ENCODE data around the gene TMEM259. TPM values are rescaled to one million over a fixed set of nuclear protein-coding genes. Genes with fewer than 3 reads are reported as not detected.
A peak's percentile ranks its signal among the peaks of the same experiment; 100 is the strongest.

Gene TMEM259
- total and polyA plus RNA-seq, 2 of the 13 experiments (the other 11 are each of a cell fraction or from before 2014, with no cell fraction given) = 64.7 to 164 TPM

DNA sequence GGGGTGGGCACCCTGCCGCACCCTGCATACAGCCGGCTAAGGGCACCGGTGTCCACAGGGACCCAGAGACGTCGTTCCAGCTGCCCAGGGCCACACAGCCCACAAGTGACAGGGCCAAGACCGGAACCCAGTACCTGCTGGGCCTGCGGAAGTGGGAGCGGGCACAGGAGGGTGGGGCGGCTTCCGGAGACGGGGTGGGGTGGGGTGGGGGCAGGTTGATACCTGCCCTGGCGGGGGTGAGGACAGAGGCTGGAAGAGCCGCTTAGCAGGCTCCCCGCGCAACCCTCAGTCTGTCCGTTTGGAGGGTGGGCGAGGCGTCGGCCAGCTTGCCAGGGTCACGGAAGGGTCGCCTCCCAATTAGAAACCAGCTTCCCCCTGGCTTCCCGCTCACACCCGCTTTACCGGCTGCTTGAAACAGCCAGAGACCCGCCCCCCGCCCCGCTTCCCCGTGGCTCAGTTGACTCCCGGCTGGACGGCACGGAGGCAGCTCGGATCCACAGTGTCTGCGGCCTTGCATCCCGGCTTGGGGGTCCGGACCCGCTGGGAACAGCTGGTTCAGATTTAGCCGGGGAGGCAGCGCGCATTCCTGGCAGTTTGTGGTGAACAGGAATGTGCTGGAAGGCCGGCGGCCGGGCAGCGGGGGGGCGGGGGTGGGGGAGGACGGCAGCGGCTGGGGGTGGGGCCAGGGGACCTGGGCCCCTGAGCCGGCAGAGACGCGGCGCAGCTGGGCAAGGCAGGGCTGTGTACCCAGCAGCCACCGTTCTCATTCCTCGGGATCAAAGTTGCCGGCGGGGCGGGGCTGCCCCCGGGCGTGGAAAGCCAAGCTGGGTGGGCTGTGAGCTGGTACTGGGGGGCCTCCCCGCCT lies 7.4 kb upstream of the TMEM259 start (continued):
- TF ChIP-seq, protein P1, sequence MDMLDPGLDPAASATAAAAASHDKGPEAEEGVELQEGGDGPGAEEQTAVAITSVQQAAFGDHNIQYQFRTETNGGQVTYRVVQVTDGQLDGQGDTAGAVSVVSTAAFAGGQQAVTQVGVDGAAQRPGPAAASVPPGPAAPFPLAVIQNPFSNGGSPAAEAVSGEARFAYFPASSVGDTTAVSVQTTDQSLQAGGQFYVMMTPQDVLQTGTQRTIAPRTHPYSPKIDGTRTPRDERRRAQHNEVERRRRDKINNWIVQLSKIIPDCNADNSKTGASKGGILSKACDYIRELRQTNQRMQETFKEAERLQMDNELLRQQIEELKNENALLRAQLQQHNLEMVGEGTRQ (IDR thresholded peaks at IDR 0.05; ENCODE audit: low read depth, low read length) = no peak
- TF ChIP-seq, protein P1 (CRISPR knock-in tag; IDR thresholded peaks at IDR 0.05; ENCODE audit: borderline replicate concordance) = no peak
- TF ChIP-seq ZNF777 (CRISPR knock-in tag; IDR thresholded peaks at IDR 0.05) = peak; percentile 78
- TF ChIP-seq, protein P2, sequence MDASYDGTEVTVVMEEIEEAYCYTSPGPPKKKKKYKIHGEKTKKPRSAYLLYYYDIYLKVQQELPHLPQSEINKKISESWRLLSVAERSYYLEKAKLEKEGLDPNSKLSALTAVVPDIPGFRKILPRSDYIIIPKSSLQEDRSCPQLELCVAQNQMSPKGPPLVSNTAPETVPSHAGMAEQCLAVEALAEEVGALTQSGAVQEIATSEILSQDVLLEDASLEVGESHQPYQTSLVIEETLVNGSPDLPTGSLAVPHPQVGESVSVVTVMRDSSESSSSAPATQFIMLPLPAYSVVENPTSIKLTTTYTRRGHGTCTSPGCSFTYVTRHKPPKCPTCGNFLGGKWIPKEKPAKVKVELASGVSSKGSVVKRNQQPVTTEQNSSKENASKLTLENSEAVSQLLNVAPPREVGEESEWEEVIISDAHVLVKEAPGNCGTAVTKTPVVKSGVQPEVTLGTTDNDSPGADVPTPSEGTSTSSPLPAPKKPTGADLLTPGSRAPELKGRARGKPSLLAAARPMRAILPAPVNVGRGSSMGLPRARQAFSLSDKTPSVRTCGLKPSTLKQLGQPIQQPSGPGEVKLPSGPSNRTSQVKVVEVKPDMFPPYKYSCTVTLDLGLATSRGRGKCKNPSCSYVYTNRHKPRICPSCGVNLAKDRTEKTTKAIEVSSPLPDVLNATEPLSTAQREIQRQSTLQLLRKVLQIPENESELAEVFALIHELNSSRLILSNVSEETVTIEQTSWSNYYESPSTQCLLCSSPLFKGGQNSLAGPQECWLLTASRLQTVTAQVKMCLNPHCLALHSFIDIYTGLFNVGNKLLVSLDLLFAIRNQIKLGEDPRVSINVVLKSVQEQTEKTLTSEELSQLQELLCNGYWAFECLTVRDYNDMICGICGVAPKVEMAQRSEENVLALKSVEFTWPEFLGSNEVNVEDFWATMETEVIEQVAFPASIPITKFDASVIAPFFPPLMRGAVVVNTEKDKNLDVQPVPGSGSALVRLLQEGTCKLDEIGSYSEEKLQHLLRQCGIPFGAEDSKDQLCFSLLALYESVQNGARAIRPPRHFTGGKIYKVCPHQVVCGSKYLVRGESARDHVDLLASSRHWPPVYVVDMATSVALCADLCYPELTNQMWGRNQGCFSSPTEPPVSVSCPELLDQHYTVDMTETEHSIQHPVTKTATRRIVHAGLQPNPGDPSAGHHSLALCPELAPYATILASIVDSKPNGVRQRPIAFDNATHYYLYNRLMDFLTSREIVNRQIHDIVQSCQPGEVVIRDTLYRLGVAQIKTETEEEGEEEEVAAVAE (CRISPR knock-in tag; IDR thresholded peaks at IDR 0.05; ENCODE audit: borderline replicate concordance) = no peak
- no peak for TF ChIP-seq ZNF720 (CRISPR knock-in tag; IDR thresholded peaks at IDR 0.05)
- TF ChIP-seq, protein P3, sequence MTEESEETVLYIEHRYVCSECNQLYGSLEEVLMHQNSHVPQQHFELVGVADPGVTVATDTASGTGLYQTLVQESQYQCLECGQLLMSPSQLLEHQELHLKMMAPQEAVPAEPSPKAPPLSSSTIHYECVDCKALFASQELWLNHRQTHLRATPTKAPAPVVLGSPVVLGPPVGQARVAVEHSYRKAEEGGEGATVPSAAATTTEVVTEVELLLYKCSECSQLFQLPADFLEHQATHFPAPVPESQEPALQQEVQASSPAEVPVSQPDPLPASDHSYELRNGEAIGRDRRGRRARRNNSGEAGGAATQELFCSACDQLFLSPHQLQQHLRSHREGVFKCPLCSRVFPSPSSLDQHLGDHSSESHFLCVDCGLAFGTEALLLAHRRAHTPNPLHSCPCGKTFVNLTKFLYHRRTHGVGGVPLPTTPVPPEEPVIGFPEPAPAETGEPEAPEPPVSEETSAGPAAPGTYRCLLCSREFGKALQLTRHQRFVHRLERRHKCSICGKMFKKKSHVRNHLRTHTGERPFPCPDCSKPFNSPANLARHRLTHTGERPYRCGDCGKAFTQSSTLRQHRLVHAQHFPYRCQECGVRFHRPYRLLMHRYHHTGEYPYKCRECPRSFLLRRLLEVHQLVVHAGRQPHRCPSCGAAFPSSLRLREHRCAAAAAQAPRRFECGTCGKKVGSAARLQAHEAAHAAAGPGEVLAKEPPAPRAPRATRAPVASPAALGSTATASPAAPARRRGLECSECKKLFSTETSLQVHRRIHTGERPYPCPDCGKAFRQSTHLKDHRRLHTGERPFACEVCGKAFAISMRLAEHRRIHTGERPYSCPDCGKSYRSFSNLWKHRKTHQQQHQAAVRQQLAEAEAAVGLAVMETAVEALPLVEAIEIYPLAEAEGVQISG (CRISPR knock-in tag; IDR thresholded peaks at IDR 0.05) = peak; percentile 16; the same call in 1 of the 2 replicates
- TF ChIP-seq, protein P4, sequence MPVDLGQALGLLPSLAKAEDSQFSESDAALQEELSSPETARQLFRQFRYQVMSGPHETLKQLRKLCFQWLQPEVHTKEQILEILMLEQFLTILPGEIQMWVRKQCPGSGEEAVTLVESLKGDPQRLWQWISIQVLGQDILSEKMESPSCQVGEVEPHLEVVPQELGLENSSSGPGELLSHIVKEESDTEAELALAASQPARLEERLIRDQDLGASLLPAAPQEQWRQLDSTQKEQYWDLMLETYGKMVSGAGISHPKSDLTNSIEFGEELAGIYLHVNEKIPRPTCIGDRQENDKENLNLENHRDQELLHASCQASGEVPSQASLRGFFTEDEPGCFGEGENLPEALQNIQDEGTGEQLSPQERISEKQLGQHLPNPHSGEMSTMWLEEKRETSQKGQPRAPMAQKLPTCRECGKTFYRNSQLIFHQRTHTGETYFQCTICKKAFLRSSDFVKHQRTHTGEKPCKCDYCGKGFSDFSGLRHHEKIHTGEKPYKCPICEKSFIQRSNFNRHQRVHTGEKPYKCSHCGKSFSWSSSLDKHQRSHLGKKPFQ (CRISPR knock-in tag; IDR thresholded peaks at IDR 0.05; ENCODE audit: insufficient replicate concordance) = no peak
- no peak for TF ChIP-seq HOXA9 (CRISPR knock-in tag; IDR thresholded peaks at IDR 0.05; ENCODE audit: borderline replicate concordance)
- TF ChIP-seq KMT2A (CRISPR knock-in tag; IDR thresholded peaks at IDR 0.05) = 0 out of 2 replicates have a peak, but pooled peaks have one; percentile 20
- no peak for TF ChIP-seq SP140L (CRISPR knock-in tag; IDR thresholded peaks at IDR 0.05; ENCODE audit: borderline replicate concordance)
- no peak for TF ChIP-seq CENPT (CRISPR knock-in tag; IDR thresholded peaks at IDR 0.05; ENCODE audit: low read depth)
- TF ChIP-seq, protein P5, sequence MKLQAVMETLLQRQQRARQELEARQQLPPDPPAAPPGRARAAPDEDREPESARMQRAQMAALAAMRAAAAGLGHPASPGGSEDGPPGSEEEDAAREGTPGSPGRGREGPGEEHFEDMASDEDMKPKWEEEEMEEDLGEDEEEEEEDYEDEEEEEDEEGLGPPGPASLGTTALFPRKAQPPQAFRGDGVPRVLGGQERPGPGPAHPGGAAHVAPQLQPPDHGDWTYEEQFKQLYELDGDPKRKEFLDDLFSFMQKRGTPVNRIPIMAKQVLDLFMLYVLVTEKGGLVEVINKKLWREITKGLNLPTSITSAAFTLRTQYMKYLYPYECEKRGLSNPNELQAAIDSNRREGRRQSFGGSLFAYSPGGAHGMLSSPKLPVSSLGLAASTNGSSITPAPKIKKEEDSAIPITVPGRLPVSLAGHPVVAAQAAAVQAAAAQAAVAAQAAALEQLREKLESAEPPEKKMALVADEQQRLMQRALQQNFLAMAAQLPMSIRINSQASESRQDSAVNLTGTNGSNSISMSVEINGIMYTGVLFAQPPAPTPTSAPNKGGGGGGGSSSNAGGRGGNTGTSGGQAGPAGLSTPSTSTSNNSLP (IDR thresholded peaks at IDR 0.05; ENCODE audit: low read depth, low read length) = no peak
- TF ChIP-seq PRMT3 (CRISPR knock-in tag; IDR thresholded peaks at IDR 0.05; ENCODE audit: borderline replicate concordance, low read depth) = no peak

Measured in HepG2 (cell line).